CD4-positive, alpha-beta T cell treated with Interleukin-6 at 100 ng/mL for 8 hours (primary cell): ENCODE results near the gene HLA-E.
A peak's percentile ranks its signal among the peaks of the same experiment; 100 is the strongest.
"Not testable (repeated sequence)": the region's sequence is repeated elsewhere in the genome, so short reads cannot be mapped to it uniquely, and the experiment has no call there.

Experiments
- DNase-seq: peaks from one replicate; pipeline ENCODE4 v3.0.0-alpha.2; 2020; ENCODE audit warnings: mixed read lengths, low spot score

Gene HLA-E

GRCh38 chr6:30508890-30509736 is 19.8 kb downstream of the HLA-E start:
- peak; percentile 72 for DNase-seq

- DNase-seq = no peak
Measured at GRCh38 chr6:30510419-30511168, 21.3 kb downstream of the HLA-E start.

- no peak for DNase-seq
Measured at GRCh38 chr6:30511169-30511546, 21.8 kb downstream of the HLA-E start.

GRCh38 chr6:30513451-30513850 is 24.1 kb downstream of the HLA-E start:
- no peak for DNase-seq

GRCh38 chr6:30515106-30515505 is 25.8 kb downstream of the HLA-E start:
- no peak for DNase-seq

- peak; percentile 95 for DNase-seq
Measured at GRCh38 chr6:30515944-30516753, 26.8 kb downstream of the HLA-E start.

GRCh38 chr6:30516754-30517076 is 27.4 kb downstream of the HLA-E start:
- not testable (repeated sequence) for DNase-seq

- not testable (repeated sequence) for DNase-seq
Measured at GRCh38 chr6:30517767-30518504, 28.6 kb downstream of the HLA-E start.

GRCh38 chr6:30518505-30519145 is 29.3 kb downstream of the HLA-E start:
- DNase-seq = peak; percentile 35

GRCh38 chr6:30520522-30520921 is 31.2 kb downstream of the HLA-E start:
- no peak for DNase-seq

GRCh38 chr6:30521082-30521481 is 31.8 kb downstream of the HLA-E start:
- DNase-seq = not testable (repeated sequence)

- DNase-seq = not testable (repeated sequence)
Measured at GRCh38 chr6:30521952-30522351, 32.6 kb downstream of the HLA-E start.

- DNase-seq = not testable (repeated sequence)
Measured at GRCh38 chr6:30526444-30526843, 37.1 kb downstream of the HLA-E start.

- DNase-seq = not testable (repeated sequence)
Measured at GRCh38 chr6:30529349-30529875, 40.1 kb downstream of the HLA-E start.

- no peak for DNase-seq
Measured at GRCh38 chr6:30530014-30530413, 40.7 kb downstream of the HLA-E start.

GRCh38 chr6:30533460-30534294 is 44.4 kb downstream of the HLA-E start:
- no peak for DNase-seq

- no peak for DNase-seq
Measured at GRCh38 chr6:30537931-30538330, 48.6 kb downstream of the HLA-E start.

GRCh38 chr6:30541515-30542403 is 52.5 kb downstream of the HLA-E start:
- DNase-seq = peak; percentile 83

GRCh38 chr6:30542404-30542725 is 53.1 kb downstream of the HLA-E start:
- DNase-seq = peak; percentile 50
